Mesendoderm (in vitro differentiated cells): ENCODE measurements around the gene CAPN14.
A peak's percentile ranks its signal among the peaks of the same experiment; 100 is the strongest.

Experiments used
- DNase-seq: peaks from one replicate; pipeline ENCODE4 v3.0.0; 2013
- H2AK5ac ChIP-seq: 2 replicates; pipeline ENCODE4 v1.6.1; 2013; ENCODE audit warnings: low read length, inconsistent platforms
- H2BK120ac ChIP-seq: 2 replicates; pipeline ENCODE4 v1.6.1; 2013; ENCODE audit warnings: low read depth, mild to moderate bottlenecking, low read length, moderate library complexity, mixed read lengths
- H2BK15ac ChIP-seq: replicated peaks from 2 replicates; pipeline ENCODE4 v1.6.1; 2013; ENCODE audit warnings: low read depth, mild to moderate bottlenecking, moderate library complexity
- H2BK5ac ChIP-seq: 2 replicates; pipeline ENCODE4 v1.6.1; 2013; ENCODE audit warnings: low read length, inconsistent platforms
- H3K18ac ChIP-seq: 2 replicates; pipeline ENCODE4 v1.6.1; 2013; ENCODE audit warnings: mild to moderate bottlenecking, low read length, mixed read lengths
- H3K23ac ChIP-seq: one replicate; pipeline ENCODE4 v1.6.1; 2013; ENCODE audit warnings: low read length
- H3K27ac ChIP-seq: 2 replicates; pipeline ENCODE4 v1.5.1; 2013; ENCODE audit warnings: low read depth, mild to moderate bottlenecking, inconsistent platforms, low read length, moderate library complexity
- H3K27me3 ChIP-seq: 2 replicates; pipeline ENCODE4 v1.6.1; 2013; ENCODE audit warnings: low read length, control low read depth, mild to moderate bottlenecking, inconsistent platforms; ENCODE audit not compliant: insufficient read depth, poor library complexity
- H3K36me3 ChIP-seq: 2 replicates; pipeline ENCODE4 v1.6.1; 2013; ENCODE audit warnings: low read length, inconsistent platforms; ENCODE audit not compliant: control insufficient read depth, insufficient read depth
- H3K4ac ChIP-seq: one replicate; pipeline ENCODE4 v1.6.1; 2013; ENCODE audit warnings: low read depth, mild to moderate bottlenecking, low read length, moderate library complexity
- H3K4me1 ChIP-seq: 2 replicates; pipeline ENCODE4 v1.6.1; 2013; ENCODE audit warnings: low read depth, low read length, inconsistent platforms; ENCODE audit not compliant: control insufficient read depth
- H3K4me2 ChIP-seq: 2 replicates; pipeline ENCODE4 v1.6.1; 2013; ENCODE audit warnings: low read length
- H3K4me3 ChIP-seq: 2 replicates; pipeline ENCODE4 v1.5.1; 2013; ENCODE audit warnings: mild to moderate bottlenecking, low read length
- H3K56ac ChIP-seq: one replicate; pipeline ENCODE4 v1.6.1; 2013; ENCODE audit warnings: low read length
- H3K79me1 ChIP-seq: 2 replicates; pipeline ENCODE4 v1.6.1; 2013; ENCODE audit warnings: low read length, inconsistent platforms
- H3K79me2 ChIP-seq: 2 replicates; pipeline ENCODE4 v1.6.1; 2013; ENCODE audit warnings: mild to moderate bottlenecking, low read length; ENCODE audit not compliant: control insufficient read depth, insufficient read depth
- H3K9ac ChIP-seq: 2 replicates; pipeline ENCODE4 v1.6.1; 2013; ENCODE audit warnings: low read length, inconsistent platforms
- H4K5ac ChIP-seq: one replicate; pipeline ENCODE4 v1.6.1; 2013; ENCODE audit warnings: low read length
- H4K8ac ChIP-seq: one replicate; pipeline ENCODE4 v1.6.1; 2013; ENCODE audit warnings: low read depth, mild to moderate bottlenecking, control low read depth, low read length, moderate library complexity
- WGBS: extraction: QIAGEN DNeasy Blood & Tissue Kit; methylation state at CpG from one replicate; pipeline ENCODE4 v1.1.7; 2013; ENCODE audit warnings: low lambda C conversion rate, missing lambda C conversion rate; ENCODE audit not compliant: insufficient coverage; ENCODE audit errors: extremely low coverage; 5-methylcytosine and 5-hydroxymethylcytosine counted together

CAPN14 gene

GRCh38 chr2:31202041-31202440 lies 15.3 kb downstream of the CAPN14 start:
- no peaks in the 10 kb centered on the region for H3K36me3 ChIP-seq
- no peak overlapping the region for H3K18ac ChIP-seq
- H4K5ac ChIP-seq: no peak overlapping the region
- WGBS: no CpG with 5 or more reads among the region's 5 CpGs
- H3K4ac ChIP-seq: no peak overlapping the region
- H3K56ac ChIP-seq: no peak overlapping the region
- H2BK5ac ChIP-seq: no peak overlapping the region
- DNase-seq: no peak
- H2BK15ac ChIP-seq: no peak overlapping the region
- H2BK120ac ChIP-seq: no peak overlapping the region
- H3K4me3 ChIP-seq: no peak overlapping the region
- H3K79me1 ChIP-seq: no peaks in the 10 kb centered on the region
- no peaks in the 10 kb centered on the region for H3K27me3 ChIP-seq
- peaks cover 8% of the 10 kb centered on the region for H3K4me1 ChIP-seq
- H3K23ac ChIP-seq: no peak overlapping the region
- no peak overlapping the region for H3K4me2 ChIP-seq
- no peak overlapping the region for H3K9ac ChIP-seq
- H2AK5ac ChIP-seq: no peak overlapping the region
- no peaks in the 10 kb centered on the region for H3K79me2 ChIP-seq
- H4K8ac ChIP-seq: no peak overlapping the region
- no peak overlapping the region for H3K27ac ChIP-seq

- no peaks in the 10 kb centered on the region for H3K79me1 ChIP-seq
- no peak overlapping the region for H3K56ac ChIP-seq
- H3K9ac ChIP-seq: no peak overlapping the region
- no peak overlapping the region for H3K23ac ChIP-seq
- H3K4me1 ChIP-seq: peaks cover 12% of the 10 kb centered on the region
- no peaks in the 10 kb centered on the region for H3K27me3 ChIP-seq
- H3K4me2 ChIP-seq: no peak overlapping the region
- H4K8ac ChIP-seq: no peak overlapping the region
- no peak overlapping the region for H3K18ac ChIP-seq
- no peak for DNase-seq
- WGBS: no CpG with 5 or more reads among the region's 9 CpGs
- no peaks in the 10 kb centered on the region for H3K79me2 ChIP-seq
- H2BK15ac ChIP-seq: no peak overlapping the region
- H2BK5ac ChIP-seq: no peak overlapping the region
- no peak overlapping the region for H3K4me3 ChIP-seq
- H3K4ac ChIP-seq: no peak overlapping the region
- H2BK120ac ChIP-seq: no peak overlapping the region
- no peaks in the 10 kb centered on the region for H3K36me3 ChIP-seq
- H2AK5ac ChIP-seq: no peak overlapping the region
- H4K5ac ChIP-seq: no peak overlapping the region
- H3K27ac ChIP-seq: no peak overlapping the region
Observed at GRCh38 chr2:31200972-31201371, 16.3 kb downstream of the CAPN14 start.

GRCh38 chr2:31199206-31199605 lies 18.1 kb downstream of the CAPN14 start:
- H2BK5ac ChIP-seq: peak overlapping the region; percentile 23
- no peak overlapping the region for H3K18ac ChIP-seq
- no peak for DNase-seq
- no peaks in the 10 kb centered on the region for H3K27me3 ChIP-seq
- no peak overlapping the region for H3K27ac ChIP-seq
- H3K79me1 ChIP-seq: no peaks in the 10 kb centered on the region
- H3K56ac ChIP-seq: no peak overlapping the region
- H3K4me1 ChIP-seq: peaks cover 12% of the 10 kb centered on the region
- no peak overlapping the region for H3K9ac ChIP-seq
- no peaks in the 10 kb centered on the region for H3K79me2 ChIP-seq
- no peaks in the 10 kb centered on the region for H3K36me3 ChIP-seq
- WGBS: no CpG with 5 or more reads among the region's 4 CpGs
- no peak overlapping the region for H3K23ac ChIP-seq
- no peak overlapping the region for H2BK15ac ChIP-seq
- no peak overlapping the region for H4K5ac ChIP-seq
- H2AK5ac ChIP-seq: peak overlapping the region; percentile 81
- no peak overlapping the region for H2BK120ac ChIP-seq
- H3K4me2 ChIP-seq: no peak overlapping the region
- H3K4ac ChIP-seq: no peak overlapping the region
- H3K4me3 ChIP-seq: no peak overlapping the region
- no peak overlapping the region for H4K8ac ChIP-seq

- peak overlapping the region; percentile 80 for H3K56ac ChIP-seq
- H4K8ac ChIP-seq: no peak overlapping the region
- no CpG with 5 or more reads among the region's 2 CpGs for WGBS
- H3K4ac ChIP-seq: peak overlapping the region; percentile 74
- peak overlapping the region; percentile 62 for H2BK5ac ChIP-seq
- no peaks in the 10 kb centered on the region for H3K36me3 ChIP-seq
- DNase-seq: peak; percentile 52
- peak overlapping the region; percentile 89 for H2AK5ac ChIP-seq
- H2BK15ac ChIP-seq: no peak overlapping the region
- H3K27ac ChIP-seq: peak overlapping the region; percentile 10
- no peak overlapping the region for H2BK120ac ChIP-seq
- H3K4me2 ChIP-seq: no peak overlapping the region
- H3K79me1 ChIP-seq: no peaks in the 10 kb centered on the region
- peak overlapping the region; percentile 13 for H3K18ac ChIP-seq
- peaks cover 16% of the 10 kb centered on the region for H3K4me1 ChIP-seq
- H4K5ac ChIP-seq: no peak overlapping the region
- no peak overlapping the region for H3K9ac ChIP-seq
- H3K27me3 ChIP-seq: no peaks in the 10 kb centered on the region
- no peaks in the 10 kb centered on the region for H3K79me2 ChIP-seq
- no peak overlapping the region for H3K4me3 ChIP-seq
- no peak overlapping the region for H3K23ac ChIP-seq
Observed at GRCh38 chr2:31197669-31198068, 19.6 kb downstream of the CAPN14 start.

DNA sequence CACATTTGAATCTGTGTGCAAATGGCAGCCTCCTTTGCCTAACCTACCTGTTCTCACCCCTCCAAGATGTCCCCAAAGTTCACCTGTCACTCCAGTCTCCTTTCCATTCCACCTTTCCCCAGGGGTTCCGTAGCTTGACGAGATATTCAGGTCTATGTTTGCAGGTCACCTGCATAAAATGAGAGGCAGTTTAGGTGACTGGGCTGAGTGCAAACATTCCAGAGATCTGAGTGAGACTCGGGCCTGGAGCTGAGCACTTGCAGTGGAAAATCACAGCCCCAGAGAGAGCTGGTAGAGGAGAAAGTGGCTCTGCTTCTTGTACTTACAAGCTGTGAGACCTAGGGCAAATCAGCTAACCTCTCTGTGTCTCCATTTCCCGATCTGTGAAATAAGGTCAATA lies 20.1 kb downstream of the CAPN14 start:
- Histone ChIP-seq H3K4me2 (no peak overlapping the region), H3K4me3 (no peak overlapping the region), H4K5ac (no peak overlapping the region), H2BK15ac (no peak overlapping the region), H3K4ac (no peak overlapping the region), H3K23ac (no peak overlapping the region), H3K56ac (peak overlapping the region; percentile 80), H3K79me2 (no peaks in the 10 kb centered on the region), H2BK5ac (peak overlapping the region; percentile 62), H2AK5ac (peak overlapping the region; percentile 89), H3K18ac (no peak overlapping the region), H3K27ac (no peak overlapping the region), H3K79me1 (no peaks in the 10 kb centered on the region), H4K8ac (no peak overlapping the region), H3K36me3 (no peaks in the 10 kb centered on the region), H3K27me3 (no peaks in the 10 kb centered on the region), H3K9ac (no peak overlapping the region), H3K4me1 (peaks cover 16% of the 10 kb centered on the region), H2BK120ac (no peak overlapping the region)
- DNase-seq: peak; percentile 90
- WGBS: no CpG with 5 or more reads among the region's 4 CpGs

DNA sequence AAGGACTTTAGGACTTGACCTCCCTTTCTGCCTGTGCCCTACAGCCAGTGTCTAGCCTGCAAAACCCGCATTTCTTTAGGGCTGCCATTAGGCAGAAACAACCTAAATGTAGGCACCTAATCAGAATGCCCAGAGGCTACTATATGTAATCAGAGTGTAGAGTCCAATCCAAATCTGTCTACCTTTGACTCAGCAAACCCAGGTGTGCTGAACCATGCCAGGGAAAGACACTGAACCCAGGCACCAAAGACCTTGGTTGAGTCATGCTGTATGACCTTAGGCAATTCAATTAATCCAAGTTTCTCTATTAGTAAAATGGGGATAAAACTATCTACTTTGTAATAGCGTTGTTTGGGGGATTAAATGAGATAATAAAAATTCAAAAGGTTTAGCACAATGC lies 20.7 kb downstream of the CAPN14 start:
- Histone ChIP-seq H3K4ac (no peak overlapping the region), H3K79me2 (no peaks in the 10 kb centered on the region), H3K4me1 (peaks cover 16% of the 10 kb centered on the region), H4K8ac (no peak overlapping the region), H2AK5ac (peak overlapping the region; percentile 65), H3K79me1 (no peaks in the 10 kb centered on the region), H3K18ac (no peak overlapping the region), H2BK120ac (no peak overlapping the region), H3K27me3 (no peaks in the 10 kb centered on the region), H3K23ac (no peak overlapping the region), H3K9ac (no peak overlapping the region), H3K27ac (no peak overlapping the region), H2BK5ac (peak overlapping the region; percentile 20), H3K56ac (peak overlapping the region; percentile 47), H2BK15ac (no peak overlapping the region), H3K4me3 (no peak overlapping the region), H3K4me2 (no peak overlapping the region), H3K36me3 (no peaks in the 10 kb centered on the region), H4K5ac (no peak overlapping the region)
- no peak for DNase-seq
- WGBS: no CpG with 5 or more reads among the region's 2 CpGs
